HepG2 (cell line): ENCODE results near the gene ARHGEF40. TPM values are rescaled to one million over a fixed set of nuclear protein-coding genes. Genes with fewer than 3 reads are reported as not detected.

Experiments used
- EZH2 ChIP-seq: conservative IDR thresholded peaks from 2 replicates; pipeline ENCODE4 v1.6.1; 2012; ENCODE audit warnings: mild to moderate bottlenecking, low read depth, low read length, moderate library complexity
- HNF4G ChIP-seq, 2 experiments: sonication (generic) in 1 of 2; formaldehyde crosslinking in 1 of 2; IDR thresholded peaks; 2 replicates each; pipeline versions ENCODE4 v1.4.0 to v1.6.1; 2011 to 2020; ENCODE audit warnings: borderline replicate concordance in 2 of 2, low read depth in 2 of 2, mild to moderate bottlenecking in 2 of 2, low read length in 1 of 2, missing genetic modification reagents in 1 of 2, moderate library complexity in 1 of 2
- HNRNPL ChIP-seq: fragments of 200-400 bp; formaldehyde crosslinking; IDR thresholded peaks from 2 replicates; pipeline ENCODE4 v1.6.1; 2017; ENCODE audit warnings: mild to moderate bottlenecking, low read depth, low read length
- ISL2 ChIP-seq: sonication (generic); formaldehyde crosslinking; IDR thresholded peaks from 2 replicates; pipeline ENCODE4 v1.5.0; 2020; ENCODE audit warnings: missing genetic modification reagents
- RAD21 ChIP-seq: fragments of 450-650 bp; formaldehyde crosslinking; IDR thresholded peaks from 2 replicates; pipeline ENCODE4 v1.5.0; 2020; ENCODE audit warnings: mild to moderate bottlenecking
- SP1 ChIP-seq, 2 experiments: fragments of 450-650 bp in 1 of 2; sonication (generic) in 1 of 2; formaldehyde crosslinking in 1 of 2; IDR thresholded peaks; 2 replicates each; pipeline versions ENCODE4 v1.4.0 to v1.6.1; 2016 to 2020; ENCODE audit warnings: missing genetic modification reagents in 1 of 2
- TMF1 ChIP-seq: sonication (generic); formaldehyde crosslinking; IDR thresholded peaks from 2 replicates; pipeline ENCODE4 v1.8.1; 2022; ENCODE audit warnings: low read depth, missing genetic modification reagents
- ZC3H13 ChIP-seq: sonication (generic); formaldehyde crosslinking; IDR thresholded peaks from 2 replicates; pipeline ENCODE4 v1.8.1; 2023; ENCODE audit warnings: mild to moderate bottlenecking, missing genetic modification reagents, moderate library complexity
- ZIK1 ChIP-seq: sonication (generic); formaldehyde crosslinking; IDR thresholded peaks from 2 replicates; pipeline ENCODE4 v1.5.0; 2020; ENCODE audit warnings: mild to moderate bottlenecking, low read depth, missing genetic modification reagents, borderline replicate concordance
- ZNF496 ChIP-seq: sonication (generic); formaldehyde crosslinking; IDR thresholded peaks from 2 replicates; pipeline ENCODE4 v1.8.1; 2023; ENCODE audit warnings: mild to moderate bottlenecking, moderate library complexity, missing genetic modification reagents; ENCODE audit not compliant: insufficient replicate concordance
- polyA plus RNA-seq, 8 experiments: library from polyadenylated mRNA; depleted of rRNA in 3 of 8; stranded (reverse) in 7 of 8; unstranded in 1 of 8; fragments of >200 nt; fragmentation: Illumina TruSeq in 4 of 8; extraction: Trizol in 4 of 8; gene quantifications; 2 replicates each; pipeline versions ENCODE4 v1.2.1 to v1.2.3, GENCODE V29; 2011 to 2016; ENCODE audit warnings: low read depth in 4 of 8, missing spikeins in 1 of 8, mixed read lengths in 1 of 8; ENCODE audit not compliant: insufficient read depth in 1 of 8
- total RNA-seq, 5 experiments: library from RNA; depleted of rRNA; stranded (reverse); fragments of >200 nt; fragmentation: Illumina TruSeq; extraction: Trizol; gene quantifications; 2 replicates each; pipeline ENCODE4 v1.2.3, GENCODE V29; 2016; ENCODE audit warnings: low read depth in 1 of 5
- TF ChIP-seq, protein P1 (sequence below): sonication (generic); formaldehyde crosslinking; IDR thresholded peaks from 2 replicates; pipeline ENCODE4 v1.8.1; 2023; ENCODE audit warnings: mild to moderate bottlenecking, inconsistent platforms, moderate library complexity, missing genetic modification reagents, borderline replicate concordance
- TF ChIP-seq, protein P2 (sequence below): IDR thresholded peaks from 2 replicates; pipeline ENCODE4 v1.6.1; 2016
- TF ChIP-seq, protein P3 (sequence below): sonication (generic); formaldehyde crosslinking; IDR thresholded peaks from 2 replicates; pipeline ENCODE4 v1.4.0; 2020; ENCODE audit warnings: missing genetic modification reagents
- TF ChIP-seq, protein P4 (sequence below): sonication (generic); formaldehyde crosslinking; IDR thresholded peaks from 2 replicates; pipeline ENCODE4 v1.5.0; 2020; ENCODE audit warnings: mild to moderate bottlenecking, missing genetic modification reagents
- TF ChIP-seq, protein P5 (sequence below), 2 experiments: fragments of 450-650 bp in 1 of 2; sonication (generic) in 1 of 2; formaldehyde crosslinking in 1 of 2; IDR thresholded peaks; 2 replicates each; pipeline versions ENCODE4 v1.6.1 to v1.8.0; 2016 to 2022; ENCODE audit warnings: antibody characterized with exemption in 1 of 2, mild to moderate bottlenecking in 1 of 2, missing genetic modification reagents in 1 of 2

The ARHGEF40 gene
- total and polyA plus RNA-seq, 2 of the 13 experiments (the other 11 are each of a cell fraction or from before 2014, with no cell fraction given): 28.1 to 78.1 TPM

DNA sequence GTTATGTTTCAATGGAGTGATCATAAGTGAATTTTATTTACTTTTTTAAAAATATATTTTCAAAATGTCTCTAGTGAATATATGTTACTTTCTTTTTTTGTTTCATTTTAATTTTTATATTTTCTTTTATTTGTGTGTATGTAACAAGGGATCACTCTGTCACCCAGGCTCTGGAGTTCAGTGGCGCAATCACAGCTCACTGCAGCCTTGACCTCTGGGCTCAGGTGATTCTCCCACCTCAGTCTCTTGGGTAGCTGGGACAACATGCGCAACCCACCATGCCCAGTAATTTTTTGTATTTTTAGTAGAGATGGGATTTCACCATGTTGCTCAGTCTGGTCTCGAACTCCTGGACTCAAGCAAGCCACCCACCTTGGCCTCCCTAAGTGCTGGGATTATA is 48.8 kb downstream of the ARHGEF40 start (continued):
- TF ChIP-seq, protein P1, sequence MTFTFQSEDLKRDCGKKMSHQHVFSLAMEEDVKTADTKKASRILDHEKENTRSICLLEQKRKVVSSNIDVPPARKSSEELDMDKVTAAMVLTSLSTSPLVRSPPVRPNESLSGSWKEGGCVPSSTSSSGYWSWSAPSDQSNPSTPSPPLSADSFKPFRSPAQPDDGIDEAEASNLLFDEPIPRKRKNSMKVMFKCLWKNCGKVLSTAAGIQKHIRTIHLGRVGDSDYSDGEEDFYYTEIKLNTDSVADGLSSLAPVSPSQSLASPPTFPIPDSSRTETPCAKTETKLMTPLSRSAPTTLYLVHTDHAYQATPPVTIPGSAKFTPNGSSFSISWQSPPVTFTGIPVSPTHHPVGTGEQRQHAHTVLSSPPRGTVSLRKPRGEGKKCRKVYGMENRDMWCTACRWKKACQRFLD: no peak
- TF ChIP-seq, protein P2, sequence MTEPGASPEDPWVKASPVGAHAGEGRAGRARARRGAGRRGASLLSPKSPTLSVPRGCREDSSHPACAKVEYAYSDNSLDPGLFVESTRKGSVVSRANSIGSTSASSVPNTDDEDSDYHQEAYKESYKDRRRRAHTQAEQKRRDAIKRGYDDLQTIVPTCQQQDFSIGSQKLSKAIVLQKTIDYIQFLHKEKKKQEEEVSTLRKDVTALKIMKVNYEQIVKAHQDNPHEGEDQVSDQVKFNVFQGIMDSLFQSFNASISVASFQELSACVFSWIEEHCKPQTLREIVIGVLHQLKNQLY (CRISPR knock-in tag): no peak
- TF ChIP-seq, protein P3, sequence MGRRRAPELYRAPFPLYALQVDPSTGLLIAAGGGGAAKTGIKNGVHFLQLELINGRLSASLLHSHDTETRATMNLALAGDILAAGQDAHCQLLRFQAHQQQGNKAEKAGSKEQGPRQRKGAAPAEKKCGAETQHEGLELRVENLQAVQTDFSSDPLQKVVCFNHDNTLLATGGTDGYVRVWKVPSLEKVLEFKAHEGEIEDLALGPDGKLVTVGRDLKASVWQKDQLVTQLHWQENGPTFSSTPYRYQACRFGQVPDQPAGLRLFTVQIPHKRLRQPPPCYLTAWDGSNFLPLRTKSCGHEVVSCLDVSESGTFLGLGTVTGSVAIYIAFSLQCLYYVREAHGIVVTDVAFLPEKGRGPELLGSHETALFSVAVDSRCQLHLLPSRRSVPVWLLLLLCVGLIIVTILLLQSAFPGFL (CRISPR knock-in tag): no peak
- TF ChIP-seq, protein P4, sequence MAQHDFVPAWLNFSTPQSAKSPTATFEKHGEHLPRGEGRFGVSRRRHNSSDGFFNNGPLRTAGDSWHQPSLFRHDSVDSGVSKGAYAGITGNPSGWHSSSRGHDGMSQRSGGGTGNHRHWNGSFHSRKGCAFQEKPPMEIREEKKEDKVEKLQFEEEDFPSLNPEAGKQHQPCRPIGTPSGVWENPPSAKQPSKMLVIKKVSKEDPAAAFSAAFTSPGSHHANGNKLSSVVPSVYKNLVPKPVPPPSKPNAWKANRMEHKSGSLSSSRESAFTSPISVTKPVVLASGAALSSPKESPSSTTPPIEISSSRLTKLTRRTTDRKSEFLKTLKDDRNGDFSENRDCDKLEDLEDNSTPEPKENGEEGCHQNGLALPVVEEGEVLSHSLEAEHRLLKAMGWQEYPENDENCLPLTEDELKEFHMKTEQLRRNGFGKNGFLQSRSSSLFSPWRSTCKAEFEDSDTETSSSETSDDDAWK (CRISPR knock-in tag): no peak
- TF ChIP-seq TMF1 (CRISPR knock-in tag): no peak
- no peak for TF ChIP-seq HNRNPL
- TF ChIP-seq RAD21 (CRISPR knock-in tag): no peak
- no peak for TF ChIP-seq ZC3H13 (CRISPR knock-in tag)
- TF ChIP-seq ZIK1 (CRISPR knock-in tag): no peak
- no peak for TF ChIP-seq ISL2 (CRISPR knock-in tag)
- no peak for TF ChIP-seq ZNF496 (CRISPR knock-in tag)
- 0 out of 2 replicates have a peak, but pooled peaks have one; percentile 10 for TF ChIP-seq HNF4G (IDR thresholded peaks at IDR 0.05; ENCODE audit: borderline replicate concordance, low read depth, low read length)
- TF ChIP-seq HNF4G (CRISPR knock-in tag; IDR thresholded peaks at IDR 0.05; ENCODE audit: borderline replicate concordance, low read depth): no peak
- no peak for TF ChIP-seq EZH2
- TF ChIP-seq, protein P5, sequence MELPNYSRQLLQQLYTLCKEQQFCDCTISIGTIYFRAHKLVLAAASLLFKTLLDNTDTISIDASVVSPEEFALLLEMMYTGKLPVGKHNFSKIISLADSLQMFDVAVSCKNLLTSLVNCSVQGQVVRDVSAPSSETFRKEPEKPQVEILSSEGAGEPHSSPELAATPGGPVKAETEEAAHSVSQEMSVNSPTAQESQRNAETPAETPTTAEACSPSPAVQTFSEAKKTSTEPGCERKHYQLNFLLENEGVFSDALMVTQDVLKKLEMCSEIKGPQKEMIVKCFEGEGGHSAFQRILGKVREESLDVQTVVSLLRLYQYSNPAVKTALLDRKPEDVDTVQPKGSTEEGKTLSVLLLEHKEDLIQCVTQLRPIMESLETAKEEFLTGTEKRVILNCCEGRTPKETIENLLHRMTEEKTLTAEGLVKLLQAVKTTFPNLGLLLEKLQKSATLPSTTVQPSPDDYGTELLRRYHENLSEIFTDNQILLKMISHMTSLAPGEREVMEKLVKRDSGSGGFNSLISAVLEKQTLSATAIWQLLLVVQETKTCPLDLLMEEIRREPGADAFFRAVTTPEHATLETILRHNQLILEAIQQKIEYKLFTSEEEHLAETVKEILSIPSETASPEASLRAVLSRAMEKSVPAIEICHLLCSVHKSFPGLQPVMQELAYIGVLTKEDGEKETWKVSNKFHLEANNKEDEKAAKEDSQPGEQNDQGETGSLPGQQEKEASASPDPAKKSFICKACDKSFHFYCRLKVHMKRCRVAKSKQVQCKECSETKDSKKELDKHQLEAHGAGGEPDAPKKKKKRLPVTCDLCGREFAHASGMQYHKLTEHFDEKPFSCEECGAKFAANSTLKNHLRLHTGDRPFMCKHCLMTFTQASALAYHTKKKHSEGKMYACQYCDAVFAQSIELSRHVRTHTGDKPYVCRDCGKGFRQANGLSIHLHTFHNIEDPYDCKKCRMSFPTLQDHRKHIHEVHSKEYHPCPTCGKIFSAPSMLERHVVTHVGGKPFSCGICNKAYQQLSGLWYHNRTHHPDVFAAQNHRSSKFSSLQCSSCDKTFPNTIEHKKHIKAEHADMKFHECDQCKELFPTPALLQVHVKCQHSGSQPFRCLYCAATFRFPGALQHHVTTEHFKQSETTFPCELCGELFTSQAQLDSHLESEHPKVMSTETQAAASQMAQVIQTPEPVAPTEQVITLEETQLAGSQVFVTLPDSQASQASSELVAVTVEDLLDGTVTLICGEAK (IDR thresholded peaks at IDR 0.05): no peak
- TF ChIP-seq, protein P5 (CRISPR knock-in tag; IDR thresholded peaks at IDR 0.05): no peak
- no peak for TF ChIP-seq SP1 (IDR thresholded peaks at IDR 0.05)
- TF ChIP-seq SP1 (CRISPR knock-in tag; IDR thresholded peaks at IDR 0.05): no peak
